HL-60 (cell line): Measurements from ENCODE around the gene GFI1B.

Experiments used
- DNase-seq, 2 experiments: peaks; one replicate each; pipeline ENCODE4 v3.0.0-alpha.2; 2010 to 2020; ENCODE audit warnings: low read depth in 1 of 2, low spot score in 1 of 2
- H3K27ac ChIP-seq: fragments of 250-450 bp; sonication (Bioruptor Pico); replicated peaks from 2 replicates; pipeline ENCODE4 v1.5.1; 2020; ENCODE audit warnings: mild to moderate bottlenecking, moderate library complexity
- H3K27me3 ChIP-seq: fragments of 250-450 bp; sonication (Bioruptor Pico); 2 replicates; pipeline ENCODE4 v1.5.1; 2021; ENCODE audit warnings: mild to moderate bottlenecking, moderate library complexity; ENCODE audit not compliant: insufficient read depth, poor library complexity, severe bottlenecking
- H3K4me3 ChIP-seq: replicated peaks from 2 replicates; pipeline ENCODE4 v1.5.1; 2011; ENCODE audit warnings: mild to moderate bottlenecking, control low read depth, low read length; ENCODE audit not compliant: insufficient read depth
- CTCF ChIP-seq: IDR thresholded peaks from one replicate; pipeline ENCODE4 v1.5.1; 2011; ENCODE audit warnings: low read length, control low read depth, inconsistent platforms; ENCODE audit not compliant: insufficient read depth
- GABPA ChIP-seq: IDR thresholded peaks from 2 replicates; pipeline ENCODE4 v1.6.1; 2012; ENCODE audit warnings: low read depth
- POLR2AphosphoS5 ChIP-seq: IDR thresholded peaks from 2 replicates; pipeline ENCODE4 v1.6.1; 2012; ENCODE audit warnings: low read depth
- REST ChIP-seq: IDR thresholded peaks from 2 replicates; pipeline ENCODE4 v1.6.1; 2012; ENCODE audit warnings: low read depth; ENCODE audit not compliant: insufficient replicate concordance
- SPI1 ChIP-seq: IDR thresholded peaks from 2 replicates; pipeline ENCODE4 v1.6.1; 2012; ENCODE audit warnings: low read depth, mild to moderate bottlenecking, borderline replicate concordance

The GFI1B gene

GRCh38 chr9:132937463-132937901 is 41.0 kb upstream of the GFI1B start:
- no peak overlapping the region for H3K4me3 ChIP-seq
- no peak for TF ChIP-seq SPI1
- TF ChIP-seq POLR2AphosphoS5: no peak
- TF ChIP-seq GABPA: no peak
- no peak for TF ChIP-seq REST
- TF ChIP-seq CTCF: no peak
- no peaks in the 10 kb centered on the region for H3K27me3 ChIP-seq
- no peak for DNase-seq
- no peak overlapping the region for H3K27ac ChIP-seq

- DNase-seq: no peak
- H3K27ac ChIP-seq: no peak overlapping the region
- no peaks in the 10 kb centered on the region for H3K27me3 ChIP-seq
- TF ChIP-seq REST: no peak
- TF ChIP-seq POLR2AphosphoS5: no peak
- TF ChIP-seq GABPA: no peak
- no peak for TF ChIP-seq SPI1
- no peak for TF ChIP-seq CTCF
- no peak overlapping the region for H3K4me3 ChIP-seq
Measured at GRCh38 chr9:132939169-132939568, 39.3 kb upstream of the GFI1B start.

GRCh38 chr9:132942541-132943182 is 35.8 kb upstream of the GFI1B start:
- TF ChIP-seq CTCF (no peak), GABPA (no peak), POLR2AphosphoS5 (no peak), SPI1 (no peak), REST (no peak)
- no peak for DNase-seq
- Histone ChIP-seq H3K4me3 (no peak overlapping the region), H3K27me3 (no peaks in the 10 kb centered on the region), H3K27ac (no peak overlapping the region)
